HCT116 (cell line): ENCODE data around the gene CETP. TPM values are rescaled to one million over a fixed set of nuclear protein-coding genes. Genes with fewer than 3 reads are reported as not detected.

Source experiments
- ATAC-seq: fragments of 200-7000 bp; cut with Tn5 transposase; 2 replicates; pipeline ENCODE4 v1.9.1; 2020; ENCODE audit warnings: mild to moderate bottlenecking, moderate library complexity
- BruUV-seq: library from RNA; stranded (reverse); fragments of 400-500 nt; replicated peaks from 2 replicates; lab custom pipeline; 2021; lab: Mats Ljungman, UMichigan
- CTCF ChIA-PET: fragments of 300-600 bp; sonication (Branson Sonifier 250); formaldehyde crosslinking; loops from one replicate; lab custom pipeline; 2021; ENCODE audit warnings: antibody characterized with exemption; lab: Charles Lee
- POLR2A ChIA-PET: fragments of 300-600, 350-600 bp; sonication (Branson Sonifier 250); formaldehyde crosslinking; loops from one replicate; lab custom pipeline; 2021; ENCODE audit warnings: antibody characterized with exemption; lab: Charles Lee
- RAD21 ChIA-PET, 2 experiments: fragments of 300-600 bp; sonication (Branson Sonifier 250); formaldehyde crosslinking; loops; one replicate each; lab custom pipeline; 2023; ENCODE audit warnings: low total read pairs in 2 of 2; ENCODE audit not compliant: uncharacterized antibody in 2 of 2, unreplicated experiment in 2 of 2, low non-redundant PET in 1 of 2; lab: Charles Lee
- DNase-seq: peaks from one replicate; pipeline ENCODE4 v3.0.0-alpha.2; 2010; ENCODE audit warnings: low read depth, low spot score
- H2AFZ ChIP-seq: fragments of 200-600 bp; shearing (Covaris generic), sonication (generic); 2 replicates; pipeline ENCODE4 v1.6.1; 2017; ENCODE audit warnings: low read depth, mixed run types, mixed read lengths, antibody characterized with exemption, low read length; ENCODE audit not compliant: poor library complexity, severe bottlenecking
- H3K27ac ChIP-seq: 2 replicates; pipeline ENCODE4 v1.5.1; 2012; ENCODE audit warnings: low read depth, low read length
- H3K27me3 ChIP-seq: fragments of 200-600 bp; sonication (generic); 2 replicates; pipeline ENCODE4 v1.6.1; 2016; ENCODE audit warnings: mixed run types, low read length, mixed read lengths; ENCODE audit not compliant: insufficient read depth
- H3K36me3 ChIP-seq, 2 experiments: fragments of 200-500 bp in 1 of 2; fragments of 200-600 bp in 1 of 2; sonication (Bioruptor generic) in 1 of 2; sonication (generic) in 1 of 2; 2 replicates each; pipeline versions ENCODE4 v1.5.1 to v1.6.1; 2014 to 2016; ENCODE audit warnings: low read length in 2 of 2, inconsistent platforms in 1 of 2, mixed read lengths in 1 of 2, mixed run types in 1 of 2; ENCODE audit not compliant: insufficient read depth in 2 of 2, control insufficient read depth in 1 of 2
- H3K4me1 ChIP-seq, 2 experiments: fragments of 200-600 bp in 1 of 2; sonication (generic) in 1 of 2; 2 replicates each; pipeline versions ENCODE4 v1.5.1 to v1.6.1; 2012 to 2017; ENCODE audit warnings: low read length in 2 of 2, inconsistent platforms in 1 of 2, mild to moderate bottlenecking in 1 of 2, mixed read lengths in 1 of 2, mixed run types in 1 of 2, moderate library complexity in 1 of 2; ENCODE audit not compliant: insufficient read depth in 2 of 2, control insufficient read depth in 1 of 2
- H3K4me2 ChIP-seq: fragments of 200-600 bp; sonication (generic); 2 replicates; pipeline ENCODE4 v1.6.1; 2017; ENCODE audit warnings: mixed run types, low read length, mixed read lengths
- H3K4me3 ChIP-seq, 2 experiments: fragments of 200-600 bp in 1 of 2; sonication (generic) in 1 of 2; replicated peaks in 1 of 2; 2 replicates each; pipeline ENCODE4 v1.5.1; 2011 to 2016; ENCODE audit warnings: low read length in 2 of 2, control low read depth in 1 of 2, low read depth in 1 of 2, mild to moderate bottlenecking in 1 of 2, mixed read lengths in 1 of 2, mixed run types in 1 of 2
- H3K79me2 ChIP-seq: fragments of 200-600 bp; sonication (generic); 2 replicates; pipeline ENCODE4 v1.6.1; 2017; ENCODE audit warnings: mild to moderate bottlenecking, mixed run types, low read length, moderate library complexity, mixed read lengths; ENCODE audit not compliant: insufficient read depth
- H3K9ac ChIP-seq: fragments of 200-600 bp; sonication (generic); 2 replicates; pipeline ENCODE4 v1.6.1; 2016; ENCODE audit warnings: low read length, mixed read lengths
- H3K9me2 ChIP-seq: fragments of 200-600 bp; sonication (generic), shearing (Covaris generic); 2 replicates; pipeline ENCODE4 v1.6.1; 2017; ENCODE audit warnings: mixed run types, mild to moderate bottlenecking, moderate library complexity; ENCODE audit not compliant: insufficient read depth
- H3K9me3 ChIP-seq, 2 experiments: fragments of 200-500 bp in 1 of 2; fragments of 200-600 bp in 1 of 2; sonication (Bioruptor generic) in 1 of 2; sonication (generic) in 1 of 2; 2 replicates each; pipeline ENCODE4 v1.6.1; 2014 to 2017; ENCODE audit warnings: low read length in 2 of 2, mixed read lengths in 2 of 2, inconsistent platforms in 1 of 2, low read depth in 1 of 2, mild to moderate bottlenecking in 1 of 2, mixed run types in 1 of 2, moderate library complexity in 1 of 2; ENCODE audit not compliant: control insufficient read depth in 1 of 2, insufficient read depth in 1 of 2
- H4K20me1 ChIP-seq: fragments of 200-600 bp; sonication (generic), shearing (Covaris generic); 2 replicates; pipeline ENCODE4 v1.6.1; 2017; ENCODE audit warnings: mixed run types, mild to moderate bottlenecking, moderate library complexity; ENCODE audit not compliant: insufficient read depth
- ATF3 ChIP-seq: IDR thresholded peaks from 2 replicates; pipeline ENCODE4 v1.6.1; 2012
- CBX3 ChIP-seq: IDR thresholded peaks from 2 replicates; pipeline ENCODE4 v1.6.1; 2012; ENCODE audit warnings: low read depth
- CEBPB ChIP-seq: IDR thresholded peaks from 2 replicates; pipeline ENCODE4 v1.6.1; 2012; ENCODE audit warnings: low read depth
- ELF1 ChIP-seq: IDR thresholded peaks from 2 replicates; pipeline ENCODE4 v1.6.1; 2012; ENCODE audit warnings: low read depth, borderline replicate concordance
- EZH2 ChIP-seq: fragments of 200-600 bp; sonication (generic); IDR thresholded peaks from 2 replicates; pipeline ENCODE4 v1.6.1; 2017; ENCODE audit warnings: antibody characterized with exemption, mixed run types
- FOSL1 ChIP-seq: IDR thresholded peaks from 2 replicates; pipeline ENCODE4 v1.6.1; 2012; ENCODE audit warnings: low read depth
- JUND ChIP-seq: IDR thresholded peaks from 2 replicates; pipeline ENCODE4 v1.6.1; 2012
- MAX ChIP-seq: IDR thresholded peaks from 2 replicates; pipeline ENCODE4 v1.6.1; 2012
- POLR2A ChIP-seq: IDR thresholded peaks from 2 replicates; pipeline ENCODE4 v1.7.0; 2011; ENCODE audit warnings: borderline replicate concordance; ENCODE audit not compliant: insufficient read depth, insufficient read length; ENCODE audit errors: extremely low read depth
- POLR2AphosphoS5 ChIP-seq: IDR thresholded peaks from 2 replicates; pipeline ENCODE4 v1.6.1; 2011; ENCODE audit warnings: mild to moderate bottlenecking, low read depth, low read length, moderate library complexity
- RAD21 ChIP-seq: IDR thresholded peaks from 2 replicates; pipeline ENCODE4 v1.6.1; 2012; ENCODE audit warnings: low read depth, mild to moderate bottlenecking
- REST ChIP-seq: IDR thresholded peaks from 2 replicates; pipeline ENCODE4 v1.6.1; 2012; ENCODE audit warnings: low read depth
- SIN3A ChIP-seq: IDR thresholded peaks from 2 replicates; pipeline ENCODE4 v1.6.1; 2012; ENCODE audit warnings: low read depth
- SP1 ChIP-seq: IDR thresholded peaks from 2 replicates; pipeline ENCODE4 v1.6.1; 2012; ENCODE audit warnings: low read depth
- SRF ChIP-seq: IDR thresholded peaks from 2 replicates; pipeline ENCODE4 v1.6.1; 2012; ENCODE audit warnings: low read depth
- TCF7L2 ChIP-seq: IDR thresholded peaks from 2 replicates; pipeline ENCODE4 v1.7.0; 2011; ENCODE audit warnings: borderline replicate concordance, inconsistent platforms; ENCODE audit not compliant: insufficient read depth, insufficient read length; ENCODE audit errors: extremely low read depth
- YY1 ChIP-seq: IDR thresholded peaks from 2 replicates; pipeline ENCODE4 v1.6.1; 2011; ENCODE audit warnings: low read length, low read depth, moderate library complexity, mild to moderate bottlenecking; ENCODE audit not compliant: insufficient replicate concordance; ENCODE audit errors: extremely low read depth
- ZFX ChIP-seq: fragments of 450-650 bp; IDR thresholded peaks from 2 replicates; pipeline ENCODE4 v1.6.1; 2017
- ZNF274 ChIP-seq: fragments of 200-500 bp; sonication (Bioruptor generic); IDR thresholded peaks from 2 replicates; pipeline ENCODE4 v1.6.1; 2014; ENCODE audit warnings: mild to moderate bottlenecking, low read depth, low read length, inconsistent platforms
- intact Hi-C: fragments of 100-400 bp; cut with micrococcal nuclease; formaldehyde crosslinking; loops from 2 replicates; pipeline ENCODE4 v1.10.0; 2022
- total RNA-seq: library from RNA; stranded (reverse); gene quantifications from one replicate; pipeline ENCODE4 v1.2.1, GENCODE V29; 2021; ENCODE audit not compliant: unreplicated experiment

Gene CETP
- total RNA-seq, 1 experiment from 2014 or later, result not detected

- no peak overlapping the region for H3K9ac ChIP-seq
- intact Hi-C loops, result no loop called here
- no peaks in the 10 kb centered on the region for H3K36me3 ChIP-seq
- no peaks in the 10 kb centered on the region for H3K4me1 ChIP-seq
- no peak overlapping the region for H3K4me2 ChIP-seq
- no peaks in the 10 kb centered on the region for H3K27me3 ChIP-seq
- RAD21 ChIA-PET, result interaction anchor here in 1 of 2 experiments (0.6 kb wide), 1 partner anchor 114 kb away, joined by 3 read pairs; no protein-coding TSS in a partner anchor
- ATAC-seq (no peak), DNase-seq (no peak)
- no peaks in the 10 kb centered on the region for H4K20me1 ChIP-seq
- H3K79me2 ChIP-seq, result no peaks in the 10 kb centered on the region
- no peak overlapping the region for H2AFZ ChIP-seq
- H3K4me3 ChIP-seq, result no peak overlapping the region
- TF ChIP-seq CBX3, result no peak
- TF ChIP-seq YY1, result no peak
- no peak for TF ChIP-seq CEBPB
- no peak for TF ChIP-seq TCF7L2
- no peak for TF ChIP-seq ZFX
- TF ChIP-seq SRF, result no peak
- no peak for TF ChIP-seq POLR2A
- TF ChIP-seq SIN3A, result no peak
- TF ChIP-seq SP1, result no peak
- TF ChIP-seq ATF3, result no peak
- TF ChIP-seq ELF1, result no peak
- no peak overlapping the region for H3K27ac ChIP-seq
- no TSS peak for BruUV-seq
- H3K9me3 ChIP-seq, result no peaks in the 10 kb centered on the region
- CTCF ChIA-PET, result no interaction called here
- POLR2A ChIA-PET, result interaction anchor here (1.4 kb wide), 1 partner anchor 18 kb away, joined by 3 read pairs; no protein-coding TSS in a partner anchor
- no peaks in the 10 kb centered on the region for H3K9me2 ChIP-seq
Measured at GRCh38 chr16:56971768-56972043, 10.0 kb downstream of the CETP start.

- Histone ChIP-seq H3K27me3 (no peaks in the 10 kb centered on the region), H4K20me1 (no peaks in the 10 kb centered on the region), H3K27ac (no peak overlapping the region), H3K9me2 (no peaks in the 10 kb centered on the region), H3K9ac (no peak overlapping the region), H3K79me2 (no peaks in the 10 kb centered on the region), H3K9me3 (no peaks in the 10 kb centered on the region), H3K4me1 (no peaks in the 10 kb centered on the region), H3K4me3 (no peak overlapping the region), H2AFZ (no peak overlapping the region), H3K4me2 (no peak overlapping the region), H3K36me3 (no peaks in the 10 kb centered on the region)
- BruUV-seq, result no TSS peak
- RAD21 ChIA-PET, result no interaction called here
- no peak for ATAC-seq
- no peak for DNase-seq
- CTCF ChIA-PET, result interaction anchor here (1.0 kb wide), 1 partner anchor 8 kb away, joined by 5 read pairs; no protein-coding TSS in a partner anchor
- POLR2A ChIA-PET, result no interaction called here
- intact Hi-C loops, result no loop called here
- TF ChIP-seq RAD21, result no peak
- no peak for TF ChIP-seq ELF1
- no peak for TF ChIP-seq FOSL1
- TF ChIP-seq SP1, result no peak
- TF ChIP-seq REST, result no peak
- no peak for TF ChIP-seq POLR2AphosphoS5
- no peak for TF ChIP-seq SRF
- TF ChIP-seq JUND, result no peak
- no peak for TF ChIP-seq EZH2
- no peak for TF ChIP-seq ZNF274
- TF ChIP-seq TCF7L2, result no peak
- no peak for TF ChIP-seq MAX
Measured at GRCh38 chr16:56972403-56973293, 10.9 kb downstream of the CETP start.
